ENCODE measurements around the gene HOXC4.
"Not testable (repeated sequence)": the region's sequence is repeated elsewhere in the genome, so short reads cannot be mapped to it uniquely, and the experiment has no call there.

Gene HOXC4

GRCh38 chr12:54100588-54100987 is 47.0 kb downstream of the HOXC4 start:
- not testable (repeated sequence) for DNase-seq

GRCh38 chr12:54102223-54102622 is 48.6 kb downstream of the HOXC4 start:
- not testable (repeated sequence) for DNase-seq

- not testable (repeated sequence) for DNase-seq
These were observed 50.2 kb downstream of the HOXC4 start for GRCh38 chr12:54103827-54104226.
